Stimulated activated CD4-positive, alpha-beta T cell treated with anti-CD3 and anti-CD28 coated beads, TNF-alpha, amount 100 ng/mL, for 48 hours (primary cell): ENCODE results near the gene RCBTB2.
A peak's percentile ranks its signal among the peaks of the same experiment; 100 is the strongest.

ENCODE experiments used
- DNase-seq, 3 donors: peaks; one replicate each; pipeline ENCODE4 v3.0.0-alpha.2; 2020; ENCODE audit warnings: low read depth in 3 of 3

RCBTB2 gene

DNA sequence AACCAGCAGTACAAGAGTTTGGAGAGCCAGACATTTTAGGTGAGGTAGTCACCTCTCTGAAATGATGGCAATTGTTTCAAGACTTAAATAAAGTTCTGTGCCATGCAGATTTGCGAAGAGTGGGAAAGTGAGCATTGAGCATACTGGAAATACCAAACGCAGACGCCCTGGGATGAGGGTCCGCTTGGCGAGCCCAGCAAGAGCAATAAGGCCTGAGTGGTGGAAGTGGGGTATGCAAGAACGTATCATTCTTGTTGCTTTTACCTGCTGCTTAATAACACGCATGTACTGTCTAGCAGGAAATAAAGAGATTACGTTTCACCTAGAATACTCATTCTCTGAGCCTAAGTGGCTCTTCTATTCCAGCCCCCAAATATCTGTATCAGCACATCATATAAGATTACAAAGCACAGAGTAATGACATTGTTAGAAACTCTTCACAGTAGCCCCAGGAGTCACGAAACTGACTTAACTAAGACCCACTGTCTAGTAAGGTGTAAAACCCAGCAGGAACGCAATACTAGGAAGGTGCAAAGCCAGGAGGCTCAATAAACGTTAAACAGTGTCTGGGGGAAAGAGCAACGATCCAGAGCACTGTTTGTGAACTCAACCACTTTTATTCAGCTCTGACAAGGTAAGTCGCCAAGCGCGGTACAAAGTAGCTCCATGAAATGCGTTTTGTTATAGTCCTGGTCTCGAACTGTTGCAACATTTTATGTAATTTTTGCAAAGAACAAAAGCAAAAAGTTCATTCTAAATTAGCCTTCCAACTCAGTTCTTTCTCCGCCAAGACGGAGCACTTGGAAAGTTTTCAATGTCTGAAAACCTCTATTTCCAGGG, 1.2 kb downstream of the RCBTB2 start:
- no peak for DNase-seq

DNA sequence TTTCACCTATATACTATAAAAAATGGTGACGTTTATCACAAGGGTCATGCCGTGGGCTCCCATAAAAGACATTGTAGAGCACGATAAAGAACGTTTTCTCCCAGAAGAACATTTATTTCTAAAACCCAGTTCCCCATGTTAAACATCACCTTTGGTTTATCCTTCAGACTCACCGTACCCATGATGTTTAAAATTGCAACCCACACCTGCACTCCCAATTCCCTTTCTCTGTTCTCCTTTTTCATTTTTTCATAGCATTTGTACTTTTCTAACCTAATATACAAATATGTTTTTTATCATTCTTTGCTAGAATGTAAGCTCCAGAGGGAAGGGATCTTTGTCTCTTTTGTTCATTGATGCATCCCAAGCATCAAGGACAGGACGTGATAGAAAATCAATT, 2.0 kb downstream of the RCBTB2 start:
- DNase-seq: no peak

GRCh38 chr13:48528720-48529119, 4.2 kb downstream of the RCBTB2 start:
- no peak for DNase-seq

DNA sequence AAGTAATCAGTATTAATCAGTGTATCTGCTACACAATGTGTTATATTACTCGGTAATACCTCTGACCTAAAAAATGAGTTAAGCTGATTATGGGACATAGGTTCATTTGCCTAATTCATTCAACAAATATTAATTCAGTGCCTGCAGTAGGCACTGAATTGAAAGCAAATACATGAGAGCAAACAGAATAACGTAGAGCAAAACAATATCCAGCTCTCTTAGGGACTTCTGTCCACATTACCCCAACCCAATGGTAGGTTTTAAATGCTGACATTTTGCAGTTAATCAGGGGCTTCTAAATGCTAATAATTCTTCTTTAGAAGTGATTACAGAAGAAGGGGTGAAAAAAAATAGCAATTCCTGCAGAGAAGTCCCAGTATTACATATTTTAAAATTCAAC, 4.9 kb downstream of the RCBTB2 start:
- DNase-seq: no peak

DNA sequence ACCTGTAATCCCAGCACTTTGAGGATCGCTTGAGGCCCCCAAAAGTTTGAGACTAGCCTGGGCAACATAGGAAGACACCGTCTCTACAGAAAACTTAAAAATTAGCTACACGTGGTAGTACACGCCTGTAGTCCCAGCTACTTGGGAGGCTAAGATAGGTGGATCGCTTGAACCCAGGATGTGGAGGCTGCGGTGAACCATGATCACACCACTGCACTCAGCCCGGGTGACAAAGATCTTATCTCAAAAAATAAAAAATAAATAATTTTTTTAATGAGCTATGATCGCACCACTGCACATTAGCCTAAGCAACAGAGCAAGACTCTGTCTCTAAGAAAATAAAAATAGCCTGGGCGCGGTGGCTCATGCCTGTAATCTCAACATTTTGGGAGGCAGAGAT, 6.6 kb downstream of the RCBTB2 start:
- DNase-seq: no peak

GRCh38 chr13:48518083-48518482, 14.8 kb downstream of the RCBTB2 start:
- no peak for DNase-seq

- no peak for DNase-seq
These were observed 17.1 kb downstream of the RCBTB2 start for GRCh38 chr13:48515732-48516131.

DNA sequence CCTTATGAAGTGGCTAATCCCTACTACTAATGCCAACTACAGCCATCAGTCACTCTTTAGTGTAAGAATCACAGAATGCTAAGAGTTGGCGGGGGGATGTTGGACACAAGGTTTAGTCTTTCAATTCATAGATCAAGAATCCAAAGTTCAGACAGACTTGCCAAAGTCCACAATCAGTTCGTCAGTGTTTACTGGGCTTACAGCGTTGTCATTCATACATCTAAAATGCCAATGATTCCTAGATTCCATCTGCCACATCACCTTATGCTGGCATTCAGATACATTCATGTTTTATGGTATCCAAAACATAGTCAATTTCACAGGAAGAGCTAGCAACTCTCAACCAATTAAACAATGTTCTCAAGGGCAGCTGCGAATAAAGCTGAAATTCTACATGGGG, 18.1 kb downstream of the RCBTB2 start:
- DNase-seq: no peak

- no peak for DNase-seq
These were observed 21.2 kb downstream of the RCBTB2 start for GRCh38 chr13:48511621-48512230.

DNA sequence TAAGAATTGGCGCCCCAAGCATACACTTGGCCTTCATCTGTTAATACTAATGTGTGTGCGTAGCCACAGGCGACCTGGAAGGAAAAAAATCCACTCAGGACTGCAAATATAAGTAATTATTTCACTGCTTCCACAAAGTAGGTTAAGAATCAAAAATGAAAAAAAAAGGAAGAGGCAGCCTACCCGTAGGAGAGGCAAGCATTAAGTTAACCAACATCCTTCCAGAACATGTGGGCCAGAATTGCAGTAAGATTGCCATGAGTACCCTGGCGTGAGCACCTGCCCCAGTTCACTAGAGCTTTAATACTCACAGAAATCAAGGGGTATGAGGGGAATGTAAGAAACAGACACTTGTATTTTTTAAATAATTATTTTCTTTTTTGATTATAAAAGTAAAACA, 22.2 kb downstream of the RCBTB2 start:
- DNase-seq: no peak

DNA sequence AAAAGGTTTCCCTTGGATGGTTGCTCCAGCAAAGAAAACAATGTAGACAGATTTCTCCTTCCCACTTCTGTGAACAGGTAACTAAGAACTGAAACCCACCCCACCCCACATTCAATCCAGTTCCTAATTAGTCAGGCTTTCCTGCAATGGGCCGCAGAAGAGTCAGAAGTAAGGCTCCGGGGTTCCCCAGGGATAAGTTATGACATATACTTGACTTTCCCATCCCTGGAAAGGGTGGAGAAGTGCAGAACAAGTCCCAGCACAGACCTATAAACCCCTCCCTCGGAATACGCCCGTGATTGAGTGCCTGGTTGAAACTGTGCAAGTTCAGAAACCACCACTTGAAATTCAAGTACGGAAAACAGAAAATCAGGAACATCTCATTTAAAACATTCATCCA, 24.9 kb downstream of the RCBTB2 start:
- DNase-seq: no peak

DNA sequence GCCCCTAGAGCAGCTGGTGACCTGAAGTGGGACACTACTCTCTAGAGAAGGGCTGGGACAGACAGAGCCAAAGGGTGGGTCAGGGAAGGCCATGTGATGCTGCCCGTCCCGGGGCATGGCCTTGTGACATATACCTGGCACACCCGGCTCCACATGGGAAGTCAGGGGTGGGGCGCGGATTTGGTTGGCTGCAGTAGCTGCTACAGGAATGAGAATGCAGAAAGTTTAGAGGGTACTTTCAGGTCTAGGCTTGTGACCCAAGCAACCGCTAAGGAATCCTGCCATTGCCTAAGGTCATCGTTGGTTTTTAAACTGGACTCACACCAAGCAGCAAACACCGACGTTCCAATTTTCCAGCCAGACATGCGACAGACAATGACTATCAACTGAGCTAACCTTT, 25.9 kb downstream of the RCBTB2 start:
- DNase-seq: no peak

DNA sequence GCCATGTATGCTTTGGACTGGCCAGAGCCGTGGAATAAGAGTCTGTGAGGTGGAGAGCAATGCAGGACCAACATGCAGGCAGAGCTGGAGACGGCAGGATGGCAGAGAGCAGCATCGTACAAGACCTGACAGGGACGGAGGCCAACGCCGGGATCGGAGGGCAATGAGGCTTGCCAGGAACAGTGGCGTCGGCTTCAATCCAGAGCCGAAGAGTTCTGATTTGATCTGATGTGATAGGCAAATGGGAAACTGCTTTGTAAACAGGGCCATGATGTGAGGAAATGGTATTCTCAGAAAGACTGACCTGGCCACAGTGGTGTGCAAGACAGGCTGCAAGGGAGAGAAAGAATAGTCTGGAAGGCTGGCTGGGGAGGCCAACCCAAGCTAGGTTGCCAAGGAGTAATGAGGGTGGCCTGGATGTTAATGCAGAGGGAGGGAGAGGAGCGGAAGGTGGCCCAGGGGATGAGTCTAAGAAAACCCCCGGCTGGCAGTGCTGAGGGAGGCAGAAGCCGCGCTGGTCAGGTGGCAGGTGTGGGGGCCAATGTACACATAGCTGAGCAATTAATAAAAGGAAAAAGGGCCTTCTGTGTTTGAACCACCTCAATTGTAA, 26.7 kb downstream of the RCBTB2 start:
- no peak for DNase-seq

- peak in 2 of 3 donors; percentile 27 to 28 for DNase-seq
These were observed 27.2 kb downstream of the RCBTB2 start for GRCh38 chr13:48505597-48506091.

GRCh38 chr13:48505012-48505411, 27.9 kb downstream of the RCBTB2 start:
- DNase-seq: no peak

GRCh38 chr13:48504606-48505005, 28.3 kb downstream of the RCBTB2 start:
- DNase-seq: no peak

DNA sequence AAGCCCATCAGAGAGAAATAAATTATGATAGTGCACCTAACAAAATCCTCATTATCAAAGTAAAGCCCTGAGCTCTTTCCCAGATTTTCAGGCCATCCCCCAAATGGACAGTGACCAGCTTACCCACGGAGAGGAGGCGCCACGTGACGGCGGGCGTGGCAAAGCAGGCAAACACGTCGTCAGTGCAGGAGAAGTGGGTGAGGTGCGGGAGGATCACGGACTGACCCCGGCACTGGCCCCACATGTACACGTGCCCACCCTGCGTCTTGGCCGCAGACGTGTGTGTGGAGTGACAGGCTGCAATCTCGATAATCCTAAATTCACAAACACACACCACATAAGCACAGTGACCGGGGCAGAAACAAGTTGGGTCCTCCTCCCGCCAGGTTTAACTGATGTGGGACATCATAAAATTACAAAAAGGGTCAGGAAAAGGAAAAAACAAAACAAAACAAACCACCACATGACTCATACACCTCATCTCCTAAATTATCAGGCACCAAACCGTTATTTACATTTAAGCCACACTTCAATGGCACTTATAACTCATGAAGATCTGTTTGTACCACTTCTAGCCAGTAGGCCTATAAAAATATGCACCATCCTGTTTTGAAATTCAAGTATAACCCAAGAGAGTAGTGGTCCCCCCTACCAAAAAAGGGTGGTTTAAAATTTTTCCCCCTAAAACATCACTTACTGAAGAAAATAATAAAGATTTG, 30.1 kb downstream of the RCBTB2 start:
- no peak for DNase-seq

- DNase-seq: no peak
These were observed 31.2 kb downstream of the RCBTB2 start for GRCh38 chr13:48501705-48502104.

DNA sequence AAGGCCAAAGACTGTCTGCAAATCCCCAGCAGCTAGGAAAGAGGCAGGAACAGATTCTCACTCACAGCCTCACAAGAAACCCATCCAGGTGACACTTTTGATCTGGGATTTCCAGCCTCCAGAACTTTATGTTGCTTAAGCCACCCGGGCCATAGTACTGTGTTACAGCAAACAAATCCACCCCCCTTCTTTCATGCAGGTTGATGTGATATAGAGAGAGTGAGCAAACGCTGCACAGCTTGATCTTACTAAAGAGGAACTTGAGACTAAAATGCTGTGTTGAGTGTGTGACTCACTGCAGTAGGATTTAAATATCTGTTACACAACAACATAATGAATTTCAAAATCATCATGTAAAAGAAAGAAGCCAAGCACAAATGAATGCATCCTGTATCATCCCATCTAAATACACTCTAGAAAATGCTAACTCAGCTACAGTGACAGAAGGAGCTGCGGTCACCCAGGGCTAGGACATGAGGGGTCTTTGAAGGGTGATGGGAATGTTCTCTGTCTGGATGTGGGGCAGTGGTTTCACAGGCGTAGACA, 32.2 kb downstream of the RCBTB2 start:
- DNase-seq: no peak

GRCh38 chr13:48497669-48498068, 35.2 kb downstream of the RCBTB2 start:
- DNase-seq: no peak

GRCh38 chr13:48496271-48497161, 36.4 kb downstream of the RCBTB2 start:
- no peak for DNase-seq
